Measurements from ENCODE around the gene NLGN2. TPM values are rescaled to one million over a fixed set of nuclear protein-coding genes. Genes with fewer than 3 reads are reported as not detected.

NLGN2 gene
- total RNA-seq, 6 experiments from 2014 or later = 1.3 to 5.3 (median 3.0) TPM

DNA sequence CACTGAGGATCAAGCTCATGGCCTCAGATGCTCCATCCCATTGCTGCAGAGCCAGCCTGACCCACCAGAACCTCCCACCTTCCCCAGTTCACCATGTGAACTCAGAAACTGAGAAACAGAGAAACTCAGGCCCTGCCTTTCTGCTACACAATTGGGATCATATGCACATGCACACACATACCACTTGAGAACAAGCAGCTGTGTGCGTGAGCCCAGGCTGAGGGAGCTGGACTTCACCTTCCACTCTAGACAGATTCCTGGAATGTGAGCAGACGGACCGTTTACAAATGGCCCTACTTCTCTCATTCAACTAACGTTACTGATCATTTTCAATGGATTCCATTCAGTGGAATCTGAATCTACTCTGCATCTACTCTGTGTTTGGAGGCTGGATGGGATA is 16.0 kb downstream of the NLGN2 start:
- Histone ChIP-seq H3K4me1 (no peaks in the 10 kb centered on the region), H3K27me3 (no peaks in the 10 kb centered on the region), H3K36me3 (no peaks in the 10 kb centered on the region), H3K9me3 (no peaks in the 10 kb centered on the region), H3K27ac (no peak overlapping the region), H3K4me3 (no peak overlapping the region)
- WGBS (ENCODE audit: insufficient coverage, low coverage, low lambda C conversion rate, missing lambda C conversion rate) = 79% methylated on average over 4 of the region's 4 CpGs
- intact Hi-C loops (cut with DNase I) = no loop called here
- TF ChIP-seq POLR2A (IDR thresholded peaks at IDR 0.05) = no peak
- TF ChIP-seq, protein P1, sequence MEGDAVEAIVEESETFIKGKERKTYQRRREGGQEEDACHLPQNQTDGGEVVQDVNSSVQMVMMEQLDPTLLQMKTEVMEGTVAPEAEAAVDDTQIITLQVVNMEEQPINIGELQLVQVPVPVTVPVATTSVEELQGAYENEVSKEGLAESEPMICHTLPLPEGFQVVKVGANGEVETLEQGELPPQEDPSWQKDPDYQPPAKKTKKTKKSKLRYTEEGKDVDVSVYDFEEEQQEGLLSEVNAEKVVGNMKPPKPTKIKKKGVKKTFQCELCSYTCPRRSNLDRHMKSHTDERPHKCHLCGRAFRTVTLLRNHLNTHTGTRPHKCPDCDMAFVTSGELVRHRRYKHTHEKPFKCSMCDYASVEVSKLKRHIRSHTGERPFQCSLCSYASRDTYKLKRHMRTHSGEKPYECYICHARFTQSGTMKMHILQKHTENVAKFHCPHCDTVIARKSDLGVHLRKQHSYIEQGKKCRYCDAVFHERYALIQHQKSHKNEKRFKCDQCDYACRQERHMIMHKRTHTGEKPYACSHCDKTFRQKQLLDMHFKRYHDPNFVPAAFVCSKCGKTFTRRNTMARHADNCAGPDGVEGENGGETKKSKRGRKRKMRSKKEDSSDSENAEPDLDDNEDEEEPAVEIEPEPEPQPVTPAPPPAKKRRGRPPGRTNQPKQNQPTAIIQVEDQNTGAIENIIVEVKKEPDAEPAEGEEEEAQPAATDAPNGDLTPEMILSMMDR (IDR thresholded peaks at IDR 0.05) = no peak
- no peak for ATAC-seq
- DNase-seq = no peak

DNA sequence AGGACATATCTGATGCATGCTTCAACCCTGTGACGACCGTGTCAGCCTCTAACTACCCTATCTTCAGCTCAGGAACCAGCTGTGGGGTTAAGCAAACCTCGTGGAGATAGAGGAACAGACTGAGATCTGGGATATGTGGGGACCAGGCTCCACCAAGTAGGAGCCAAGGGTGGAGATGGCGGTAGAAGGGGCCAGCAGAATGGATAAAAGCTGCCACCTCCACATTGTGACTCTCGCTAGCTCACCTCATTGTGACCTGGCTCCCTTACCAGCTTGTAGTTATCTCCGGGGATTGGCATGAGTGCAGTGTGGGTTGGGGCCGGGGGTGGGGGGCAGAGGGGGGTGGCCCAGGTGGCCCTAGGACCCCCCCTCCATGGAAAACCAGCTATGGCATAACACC is 17.7 kb downstream of the NLGN2 start, which contains the start of gene SPEM2:
Gene SPEM2, plus strand, starts transcription at position 301 of the 400 bp plus-strand sequence. Its CDS starts 73 bp downstream, at position 374.
- intact Hi-C loops (cut with DNase I) = no loop called here
- WGBS (ENCODE audit: insufficient coverage, low coverage, low lambda C conversion rate, missing lambda C conversion rate) = 54% methylated on average over 4 of the region's 7 CpGs
- no peak for ATAC-seq

DNA sequence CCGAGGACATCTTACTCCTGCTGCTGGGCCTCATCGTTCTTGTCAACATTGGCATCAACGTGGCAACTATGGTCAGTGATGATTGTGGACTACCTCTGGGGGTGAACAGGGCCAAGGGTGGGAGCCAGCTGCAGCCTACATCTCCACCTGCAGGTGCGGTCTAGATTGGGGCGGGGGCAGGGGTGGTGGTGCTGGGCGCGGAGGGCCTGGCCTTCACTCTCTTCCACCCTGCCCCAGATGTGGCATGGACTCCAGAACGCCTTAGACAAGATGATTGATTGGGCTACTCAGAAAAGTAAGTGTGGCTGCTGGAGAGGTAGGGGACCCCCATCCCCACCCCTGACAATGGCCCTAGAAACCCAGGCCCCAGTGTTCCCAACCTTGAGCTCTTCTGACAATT is 18.1 kb downstream of the NLGN2 start:
- TF ChIP-seq POLR2A (IDR thresholded peaks at IDR 0.05) = no peak
- TF ChIP-seq, protein P1 (IDR thresholded peaks at IDR 0.05) = no peak
- H3K4me3 ChIP-seq = no peak overlapping the region
- WGBS (ENCODE audit: insufficient coverage, low coverage, low lambda C conversion rate, missing lambda C conversion rate) = 64% methylated on average over 4 of the region's 8 CpGs
- no peaks in the 10 kb centered on the region for H3K27me3 ChIP-seq
- intact Hi-C loops (cut with DNase I) = no loop called here
- no peak overlapping the region for H3K27ac ChIP-seq
- no peaks in the 10 kb centered on the region for H3K36me3 ChIP-seq
- no peaks in the 10 kb centered on the region for H3K4me1 ChIP-seq
- ATAC-seq = no peak
- DNase-seq = no peak
- H3K9me3 ChIP-seq = no peaks in the 10 kb centered on the region

More for the DNA sequence above, 17.7 kb downstream of the NLGN2 start, which contains the start of gene SPEM2:
- H3K36me3 ChIP-seq = no peaks in the 10 kb centered on the region
- H3K27me3 ChIP-seq = no peaks in the 10 kb centered on the region
- no peak for TF ChIP-seq POLR2A (IDR thresholded peaks at IDR 0.05)
- TF ChIP-seq, protein P1 (IDR thresholded peaks at IDR 0.05) = no peak
- no peak within 1 kb of the TSS for H3K4me3 ChIP-seq
- H3K27ac ChIP-seq = no peak within 1 kb of the TSS
- H3K9me3 ChIP-seq = no peaks in the 10 kb centered on the region
- no peak for DNase-seq
- H3K4me1 ChIP-seq = no peaks in the 10 kb centered on the region

DNA sequence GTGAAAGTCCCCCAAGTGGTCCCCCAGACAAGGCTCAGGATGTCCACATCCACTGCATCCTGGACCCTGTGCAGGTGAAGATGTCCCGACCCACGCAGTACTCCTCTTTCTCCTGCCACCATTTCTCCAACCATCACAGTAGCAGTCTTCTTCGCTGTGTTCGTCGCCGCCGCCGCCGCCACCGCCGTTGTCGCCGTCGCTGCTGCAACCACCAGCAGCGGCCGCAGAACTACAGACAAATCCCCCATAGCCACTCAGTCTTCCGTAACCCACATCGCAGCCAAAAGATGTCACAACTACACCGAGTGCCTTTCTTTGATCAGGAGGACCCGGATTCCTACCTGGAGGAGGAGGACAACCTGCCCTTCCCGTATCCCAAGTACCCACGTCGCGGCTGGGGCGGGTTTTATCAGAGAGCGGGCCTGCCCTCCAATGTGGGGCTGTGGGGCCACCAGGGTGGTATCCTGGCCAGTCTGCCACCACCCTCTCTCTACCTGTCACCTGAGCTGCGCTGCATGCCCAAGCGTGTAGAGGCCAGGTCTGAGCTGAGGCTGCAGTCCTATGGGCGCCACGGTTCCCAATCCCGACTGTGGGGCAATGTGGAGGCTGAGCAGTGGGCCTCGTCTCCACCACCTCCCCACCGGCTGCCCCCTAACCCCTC is 18.7 kb downstream of the NLGN2 start:
- Histone ChIP-seq H3K27ac (no peak overlapping the region), H3K9me3 (no peaks in the 10 kb centered on the region), H3K4me3 (no peak overlapping the region), H3K4me1 (no peaks in the 10 kb centered on the region), H3K27me3 (no peaks in the 10 kb centered on the region), H3K36me3 (no peaks in the 10 kb centered on the region)
- DNase-seq (no peak), ATAC-seq (no peak)
- WGBS (ENCODE audit: insufficient coverage, low coverage, low lambda C conversion rate, missing lambda C conversion rate) = 97% methylated on average over 20 of the region's 33 CpGs
- intact Hi-C loops (cut with DNase I) = no loop called here
- TF ChIP-seq, protein P1 (IDR thresholded peaks at IDR 0.05) = no peak
